H1 (cell line): Measurements from ENCODE around the gene ATP2B1.
"Not testable (repeated sequence)": the region's sequence is repeated elsewhere in the genome, so short reads cannot be mapped to it uniquely, and the experiment has no call there.

Experiments used
- ASH2L ChIP-seq: fragments of 200-600, 300-600 bp; sonication (generic); IDR thresholded peaks from one replicate; pipeline ENCODE4 v1.7.1; 2017; ENCODE audit warnings: low read length
- CREB1 ChIP-seq: IDR thresholded peaks from 2 replicates; pipeline ENCODE4 v1.6.1; 2012; ENCODE audit warnings: inconsistent platforms
- EGR1 ChIP-seq: IDR thresholded peaks from 2 replicates; pipeline ENCODE4 v1.6.1; 2011; ENCODE audit warnings: low read depth, low read length, borderline replicate concordance
- EZH2 ChIP-seq: fragments of 200-600 bp; sonication (generic); IDR thresholded peaks from 2 replicates; pipeline ENCODE4 v1.7.1; 2012; ENCODE audit warnings: low read depth, mild to moderate bottlenecking, moderate library complexity, low read length, inconsistent platforms; ENCODE audit not compliant: severe bottlenecking
- GTF2F1 ChIP-seq: IDR thresholded peaks from 2 replicates; pipeline ENCODE4 v1.6.1; 2012; ENCODE audit warnings: low read depth, low read length, improper control_type of control experiment, borderline replicate concordance
- HDAC2 ChIP-seq, 2 experiments: fragments of 300-600 bp in 1 of 2; sonication (generic) in 1 of 2; IDR thresholded peaks; 2 replicates each; pipeline ENCODE4 v1.6.1; 2011 to 2012; ENCODE audit warnings: low read depth in 2 of 2, low read length in 2 of 2, mild to moderate bottlenecking in 2 of 2, moderate library complexity in 2 of 2, borderline replicate concordance in 1 of 2, inconsistent platforms in 1 of 2
- KDM1A ChIP-seq: fragments of 200-600, 300-600 bp; sonication (generic); IDR thresholded peaks from 2 replicates; pipeline ENCODE4 v1.7.1; 2016; ENCODE audit warnings: mild to moderate bottlenecking, low read length, borderline replicate concordance
- MAX ChIP-seq: IDR thresholded peaks from 2 replicates; pipeline ENCODE4 v1.6.1; 2012; ENCODE audit warnings: inconsistent platforms
- ZNF274 ChIP-seq: IDR thresholded peaks from 2 replicates; pipeline ENCODE4 v1.7.0; 2012; ENCODE audit warnings: low read length, borderline replicate concordance; ENCODE audit errors: extremely low read depth
- TF ChIP-seq, protein P1 (sequence below), 3 experiments: IDR thresholded peaks; 1 replicate in 2 of 3; 2 replicates in 1 of 3; pipeline versions ENCODE4 v1.5.1 to v1.6.1; 2011; ENCODE audit warnings: low read length in 3 of 3, mild to moderate bottlenecking in 3 of 3, inconsistent platforms in 2 of 3, low read depth in 1 of 3, moderate library complexity in 1 of 3; ENCODE audit not compliant: insufficient read depth in 1 of 3; ENCODE audit errors: control extremely low read depth in 1 of 3
- TF ChIP-seq, protein P2 (sequence below): IDR thresholded peaks from 2 replicates; pipeline ENCODE4 v1.6.1; 2011; ENCODE audit warnings: low read length, improper control_type of control experiment

GRCh38 chr12:89697728-89698127 lies 10.9 kb downstream of the ATP2B1 start:
- TF ChIP-seq, protein P1, sequence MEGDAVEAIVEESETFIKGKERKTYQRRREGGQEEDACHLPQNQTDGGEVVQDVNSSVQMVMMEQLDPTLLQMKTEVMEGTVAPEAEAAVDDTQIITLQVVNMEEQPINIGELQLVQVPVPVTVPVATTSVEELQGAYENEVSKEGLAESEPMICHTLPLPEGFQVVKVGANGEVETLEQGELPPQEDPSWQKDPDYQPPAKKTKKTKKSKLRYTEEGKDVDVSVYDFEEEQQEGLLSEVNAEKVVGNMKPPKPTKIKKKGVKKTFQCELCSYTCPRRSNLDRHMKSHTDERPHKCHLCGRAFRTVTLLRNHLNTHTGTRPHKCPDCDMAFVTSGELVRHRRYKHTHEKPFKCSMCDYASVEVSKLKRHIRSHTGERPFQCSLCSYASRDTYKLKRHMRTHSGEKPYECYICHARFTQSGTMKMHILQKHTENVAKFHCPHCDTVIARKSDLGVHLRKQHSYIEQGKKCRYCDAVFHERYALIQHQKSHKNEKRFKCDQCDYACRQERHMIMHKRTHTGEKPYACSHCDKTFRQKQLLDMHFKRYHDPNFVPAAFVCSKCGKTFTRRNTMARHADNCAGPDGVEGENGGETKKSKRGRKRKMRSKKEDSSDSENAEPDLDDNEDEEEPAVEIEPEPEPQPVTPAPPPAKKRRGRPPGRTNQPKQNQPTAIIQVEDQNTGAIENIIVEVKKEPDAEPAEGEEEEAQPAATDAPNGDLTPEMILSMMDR (IDR thresholded peaks at IDR 0.05; ENCODE audit: control extremely low read depth in 1 of 3, insufficient read depth in 1 of 3, low read depth in 1 of 3, low read length in 3 of 3): not testable (repeated sequence)
- TF ChIP-seq ZNF274; CREB1; EZH2; EGR1; MAX; HDAC2 (IDR thresholded peaks at IDR 0.05; ENCODE audit: borderline replicate concordance in 1 of 2, low read depth in 2 of 2, low read length in 2 of 2); GTF2F1; ASH2L; KDM1A: not testable (repeated sequence)
- TF ChIP-seq, protein P2, sequence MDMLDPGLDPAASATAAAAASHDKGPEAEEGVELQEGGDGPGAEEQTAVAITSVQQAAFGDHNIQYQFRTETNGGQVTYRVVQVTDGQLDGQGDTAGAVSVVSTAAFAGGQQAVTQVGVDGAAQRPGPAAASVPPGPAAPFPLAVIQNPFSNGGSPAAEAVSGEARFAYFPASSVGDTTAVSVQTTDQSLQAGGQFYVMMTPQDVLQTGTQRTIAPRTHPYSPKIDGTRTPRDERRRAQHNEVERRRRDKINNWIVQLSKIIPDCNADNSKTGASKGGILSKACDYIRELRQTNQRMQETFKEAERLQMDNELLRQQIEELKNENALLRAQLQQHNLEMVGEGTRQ: not testable (repeated sequence)
